ENCODE measurements around the gene NUDT3.

NUDT3 gene

GRCh38 chr6:34237722-34238584 lies 154.5 kb downstream of the NUDT3 start:
- Histone ChIP-seq H3K4me1 (ENCODE audit: low read length) (0 out of 2 replicates have a peak, but pooled peaks cover 10% of the 10 kb centered on the region), H2AFZ (ENCODE audit: low read length) (peak overlapping the region; percentile 84), H3K36me3 (replicated peaks; ENCODE audit: insufficient read depth, low read length) (no peaks in the 10 kb centered on the region; the same call in 1 of the 2 replicates), H3K79me2 (ENCODE audit: low read length) (peaks cover 53% of the 10 kb centered on the region), H3K9ac (ENCODE audit: low read length) (peak overlapping the region; percentile 99), H3K27ac (ENCODE audit: low read length) (peak overlapping the region; percentile 82), H3K9me2 (replicated peaks; ENCODE audit: insufficient read depth, low read length) (no peaks in the 10 kb centered on the region), H3K27me3 (replicated peaks; ENCODE audit: insufficient read depth, low read length) (no peaks in the 10 kb centered on the region), H3K4me2 (ENCODE audit: low read depth, low read length) (peak overlapping the region; percentile 80), H3K9me3 (replicated peaks; ENCODE audit: insufficient read depth, low read length) (no peaks in the 10 kb centered on the region), H3F3A (ENCODE audit: insufficient read depth, low read length) (0 out of 2 replicates have a peak, but pooled peaks cover 6% of the 10 kb centered on the region), H3K4me3 (ENCODE audit: low read length) (peak overlapping the region; percentile 98), H4K20me1 (ENCODE audit: insufficient read depth, low read length) (no peaks in the 10 kb centered on the region)
- TF ChIP-seq EZH2phosphoT487 (IDR thresholded peaks at IDR 0.05; ENCODE audit: low read length) (no peak), EZH2 (optimal IDR thresholded peaks at IDR 0.05; ENCODE audit: low read depth, low read length) (no peak), CTCF (IDR thresholded peaks at IDR 0.05; ENCODE audit: low read length) (peak; percentile 37)
- DNase-seq: peak; percentile 82

- no peaks in the 10 kb centered on the region for H3K9me3 ChIP-seq (replicated peaks; ENCODE audit: insufficient read depth, low read length)
- no peaks in the 10 kb centered on the region for H3K27me3 ChIP-seq (replicated peaks; ENCODE audit: insufficient read depth, low read length)
- peak overlapping the region; percentile 80; the same call in 1 of the 2 replicates for H3K4me2 ChIP-seq (ENCODE audit: low read depth, low read length)
- peak overlapping the region; percentile 98 for H3K4me3 ChIP-seq (ENCODE audit: low read length)
- H2AFZ ChIP-seq (ENCODE audit: low read length): no peak overlapping the region
- peaks cover 48% of the 10 kb centered on the region for H3K79me2 ChIP-seq (ENCODE audit: low read length)
- no peaks in the 10 kb centered on the region; the same call in 1 of the 2 replicates for H3K36me3 ChIP-seq (replicated peaks; ENCODE audit: insufficient read depth, low read length)
- peak overlapping the region; percentile 82 for H3K27ac ChIP-seq (ENCODE audit: low read length)
- DNase-seq: peak; percentile 26
- no peaks in the 10 kb centered on the region for H3K9me2 ChIP-seq (replicated peaks; ENCODE audit: insufficient read depth, low read length)
- TF ChIP-seq EZH2phosphoT487 (IDR thresholded peaks at IDR 0.05; ENCODE audit: low read length) (no peak), EZH2 (optimal IDR thresholded peaks at IDR 0.05; ENCODE audit: low read depth, low read length) (no peak), CTCF (IDR thresholded peaks at IDR 0.05; ENCODE audit: low read length) (no peak)
- 0 out of 2 replicates have a peak, but pooled peaks cover 10% of the 10 kb centered on the region for H3K4me1 ChIP-seq (ENCODE audit: low read length)
- H3F3A ChIP-seq (ENCODE audit: insufficient read depth, low read length): 0 out of 2 replicates have a peak, but pooled peaks cover 2% of the 10 kb centered on the region
- H4K20me1 ChIP-seq (ENCODE audit: insufficient read depth, low read length): no peaks in the 10 kb centered on the region
- H3K9ac ChIP-seq (ENCODE audit: low read length): peak overlapping the region; percentile 99
Observed at GRCh38 chr6:34237316-34237721, 155.2 kb downstream of the NUDT3 start.

- Histone ChIP-seq H3K27ac (ENCODE audit: low read length) (peak within 1 kb of the TSS; percentile 82), H3K4me1 (ENCODE audit: low read length) (0 out of 2 replicates have a peak, but pooled peaks cover 10% of the 10 kb centered on the region), H3K79me2 (ENCODE audit: low read length) (peaks cover 42% of the 10 kb centered on the region), H4K20me1 (ENCODE audit: insufficient read depth, low read length) (no peaks in the 10 kb centered on the region), H3F3A (ENCODE audit: insufficient read depth, low read length) (no peaks in the 10 kb centered on the region), H3K9ac (ENCODE audit: low read length) (peak within 1 kb of the TSS; percentile 99), H3K4me2 (ENCODE audit: low read depth, low read length) (peak within 1 kb of the TSS; percentile 85), H3K9me2 (replicated peaks; ENCODE audit: insufficient read depth, low read length) (no peaks in the 10 kb centered on the region), H3K4me3 (ENCODE audit: low read length) (peak within 1 kb of the TSS; percentile 98), H3K27me3 (replicated peaks; ENCODE audit: insufficient read depth, low read length) (no peaks in the 10 kb centered on the region), H3K9me3 (replicated peaks; ENCODE audit: insufficient read depth, low read length) (no peaks in the 10 kb centered on the region), H2AFZ (ENCODE audit: low read length) (peak within 1 kb of the TSS; percentile 84), H3K36me3 (replicated peaks; ENCODE audit: insufficient read depth, low read length) (no peaks in the 10 kb centered on the region)
- peak; percentile 94 for DNase-seq
- TF ChIP-seq EZH2 (optimal IDR thresholded peaks at IDR 0.05; ENCODE audit: low read depth, low read length): no peak
- TF ChIP-seq EZH2phosphoT487 (IDR thresholded peaks at IDR 0.05; ENCODE audit: low read length): no peak
- TF ChIP-seq CTCF (IDR thresholded peaks at IDR 0.05; ENCODE audit: low read length): no peak
Observed at GRCh38 chr6:34236443-34237315, 155.8 kb downstream of the NUDT3 start, which contains the start of gene HMGA1. HMGA1 (plus strand) TSS chr6:34236873; CDS start chr6:34240781, 3,908 bp downstream.
